LNCaP clone FGC (cell line): Measurements from ENCODE around the gene ZNF710.
A peak's percentile ranks its signal among the peaks of the same experiment; 100 is the strongest.

Experiments used
- DNase-seq: peaks from one replicate; pipeline ENCODE4 v3.0.0-alpha.2; 2011; ENCODE audit warnings: low read depth
- H3K4me3 ChIP-seq: 2 replicates; pipeline ENCODE4 v1.5.1; 2011; ENCODE audit warnings: mild to moderate bottlenecking, low read depth, low read length, control low read depth
- CTCF ChIP-seq: IDR thresholded peaks from 2 replicates; pipeline ENCODE4 v1.5.1; 2012; ENCODE audit warnings: mild to moderate bottlenecking; ENCODE audit not compliant: control insufficient read depth, insufficient read depth; ENCODE audit errors: extremely low read depth

The ZNF710 gene

GRCh38 chr15:89998141-89998661 is 2.9 kb upstream of the ZNF710 start:
- no peak for DNase-seq
- no peak overlapping the region for H3K4me3 ChIP-seq
- TF ChIP-seq CTCF, result no peak

- DNase-seq, result no peak
- TF ChIP-seq CTCF, result no peak
- H3K4me3 ChIP-seq, result no peak overlapping the region
Measured at GRCh38 chr15:89998923-89999675, 2.0 kb upstream of the ZNF710 start.

GRCh38 chr15:89999676-90000185 is 1.4 kb upstream of the ZNF710 start:
- no peak for TF ChIP-seq CTCF
- DNase-seq, result no peak
- H3K4me3 ChIP-seq, result no peak overlapping the region

GRCh38 chr15:90000186-90001001 is 730 bp upstream of the ZNF710 start:
- no peak for DNase-seq

GRCh38 chr15:90001683-90002427 is 731 bp downstream of the ZNF710 start:
- DNase-seq, result no peak
- peak overlapping the region; percentile 66 for H3K4me3 ChIP-seq
- TF ChIP-seq CTCF, result no peak

More at GRCh38 chr15:90000186-90001001, 730 bp upstream of the ZNF710 start:
- TF ChIP-seq CTCF, result no peak
- peak overlapping the region; percentile 61 for H3K4me3 ChIP-seq

- no peak for TF ChIP-seq CTCF
- DNase-seq, result no peak
- H3K4me3 ChIP-seq, result peak overlapping the region; percentile 66
Measured at GRCh38 chr15:90002428-90002844, 1.3 kb downstream of the ZNF710 start.
